H9 (cell line): ENCODE data around the gene RAP1GAP. TPM values are rescaled to one million over a fixed set of nuclear protein-coding genes. Genes with fewer than 3 reads are reported as not detected.

Experiments
- DNase-seq: peaks from one replicate; pipeline ENCODE4 v3.0.0-alpha.2; 2017
- H2AFZ ChIP-seq: one replicate; pipeline ENCODE4 v1.6.1; 2013; ENCODE audit warnings: mild to moderate bottlenecking, low read length, control low read depth, moderate library complexity
- H2AK5ac ChIP-seq: 2 replicates; pipeline ENCODE4 v1.6.1; 2013; ENCODE audit warnings: low read length, control low read depth, mixed read lengths; ENCODE audit not compliant: insufficient read length
- H2BK120ac ChIP-seq: one replicate; pipeline ENCODE4 v1.6.1; 2013; ENCODE audit warnings: low read depth, mild to moderate bottlenecking, low read length, control low read depth, inconsistent platforms; ENCODE audit not compliant: poor library complexity, severe bottlenecking
- H2BK12ac ChIP-seq: 2 replicates; pipeline ENCODE4 v1.6.1; 2013; ENCODE audit warnings: low read length, control low read depth, mixed read lengths, low read depth; ENCODE audit not compliant: insufficient read length
- H2BK15ac ChIP-seq: 2 replicates; pipeline ENCODE4 v1.6.1; 2013; ENCODE audit warnings: low read depth, low read length, control low read depth
- H2BK20ac ChIP-seq: one replicate; pipeline ENCODE4 v1.6.1; 2013; ENCODE audit warnings: low read depth, mild to moderate bottlenecking, low read length, control low read depth, inconsistent platforms; ENCODE audit not compliant: poor library complexity, severe bottlenecking
- H2BK5ac ChIP-seq: 2 replicates; pipeline ENCODE4 v1.6.1; 2013; ENCODE audit warnings: low read length, control low read depth, mixed read lengths; ENCODE audit not compliant: insufficient read length
- H3K14ac ChIP-seq: 2 replicates; pipeline ENCODE4 v1.6.1; 2013; ENCODE audit warnings: low read length, control low read depth; ENCODE audit not compliant: insufficient read depth
- H3K18ac ChIP-seq: 2 replicates; pipeline ENCODE4 v1.6.1; 2013; ENCODE audit warnings: low read depth, mild to moderate bottlenecking, mixed read lengths, low read length, control low read depth; ENCODE audit not compliant: insufficient read length
- H3K23ac ChIP-seq: 2 replicates; pipeline ENCODE4 v1.6.1; 2013; ENCODE audit warnings: low read length, control low read depth, mixed read lengths, low read depth; ENCODE audit not compliant: insufficient read length
- H3K23me2 ChIP-seq: 2 replicates; pipeline ENCODE4 v1.6.1; 2013; ENCODE audit warnings: low read depth, mild to moderate bottlenecking, mixed read lengths, low read length, control low read depth; ENCODE audit not compliant: insufficient read length, poor library complexity, severe bottlenecking
- H3K27ac ChIP-seq: 2 replicates; pipeline ENCODE4 v1.5.1; 2013; ENCODE audit warnings: low read length, control low read depth, mixed read lengths, low read depth; ENCODE audit not compliant: insufficient read length
- H3K27me3 ChIP-seq: 2 replicates; pipeline ENCODE4 v1.6.1; 2013; ENCODE audit warnings: low read length, control low read depth, inconsistent platforms; ENCODE audit not compliant: insufficient read depth
- H3K4ac ChIP-seq: 2 replicates; pipeline ENCODE4 v1.6.1; 2013; ENCODE audit warnings: low read depth, mild to moderate bottlenecking, control low read depth, inconsistent platforms, low read length, moderate library complexity
- H3K4me1 ChIP-seq: 2 replicates; pipeline ENCODE4 v1.6.1; 2013; ENCODE audit warnings: low read length, control low read depth, inconsistent platforms; ENCODE audit not compliant: insufficient read depth
- H3K4me2 ChIP-seq: 2 replicates; pipeline ENCODE4 v1.6.1; 2013; ENCODE audit warnings: low read length, control low read depth, mixed read lengths; ENCODE audit not compliant: insufficient read length, insufficient read depth
- H3K56ac ChIP-seq: 2 replicates; pipeline ENCODE4 v1.6.1; 2013; ENCODE audit warnings: low read depth, mild to moderate bottlenecking, mixed read lengths, low read length, control low read depth; ENCODE audit not compliant: insufficient read length
- H3K79me1 ChIP-seq: 2 replicates; pipeline ENCODE4 v1.6.1; 2013; ENCODE audit warnings: low read depth, mild to moderate bottlenecking, moderate library complexity, low read length, control low read depth, inconsistent platforms; ENCODE audit not compliant: insufficient read depth, poor library complexity, severe bottlenecking
- H3K79me2 ChIP-seq: 2 replicates; pipeline ENCODE4 v1.6.1; 2013; ENCODE audit warnings: low read length, control low read depth, inconsistent platforms; ENCODE audit not compliant: insufficient read depth
- H3K9ac ChIP-seq: 2 replicates; pipeline ENCODE4 v1.6.1; 2013; ENCODE audit warnings: low read length, control low read depth, mixed read lengths; ENCODE audit not compliant: insufficient read length; ENCODE audit errors: extremely low read depth
- H3K9me3 ChIP-seq: one replicate; pipeline ENCODE4 v1.6.1; 2013; ENCODE audit warnings: low read depth, low read length, inconsistent platforms; ENCODE audit not compliant: control insufficient read depth
- H3T11ph ChIP-seq: one replicate; pipeline ENCODE4 v1.6.1; 2013; ENCODE audit warnings: mild to moderate bottlenecking, low read length, control low read depth, inconsistent platforms
- H4K20me1 ChIP-seq: one replicate; pipeline ENCODE4 v1.6.1; 2013; ENCODE audit not compliant: control insufficient read depth, insufficient read length, insufficient read depth
- H4K5ac ChIP-seq: 2 replicates; pipeline ENCODE4 v1.6.1; 2013; ENCODE audit warnings: low read depth, mild to moderate bottlenecking, mixed read lengths, low read length, control low read depth; ENCODE audit not compliant: insufficient read length
- H4K8ac ChIP-seq: replicated peaks from 2 replicates; pipeline ENCODE4 v1.6.1; 2013; ENCODE audit warnings: low read length, control low read depth, mixed read lengths, low read depth; ENCODE audit not compliant: insufficient read length
- H4K91ac ChIP-seq: 2 replicates; pipeline ENCODE4 v1.6.1; 2013; ENCODE audit warnings: low read depth, mild to moderate bottlenecking, moderate library complexity, mixed read lengths, low read length, control low read depth; ENCODE audit not compliant: insufficient read length
- H3K27ac Mint-ChIP-seq, 3 experiments: 2 replicates in 2 of 3; 3 replicates in 1 of 3; pipeline ENCODE4 v1.8.0; 2020 to 2021; ENCODE audit warnings: mixed read lengths in 3 of 3, mild to moderate bottlenecking in 1 of 3, moderate library complexity in 1 of 3
- H3K27me3 Mint-ChIP-seq: 2 replicates; pipeline ENCODE4 v1.8.0; 2021; ENCODE audit warnings: low read depth, mild to moderate bottlenecking, moderate library complexity, mixed read lengths
- H3K36me3 Mint-ChIP-seq, 3 experiments: 2 replicates in 2 of 3; 3 replicates in 1 of 3; pipeline ENCODE4 v1.8.0; 2020 to 2021; ENCODE audit warnings: low read depth in 3 of 3, mixed read lengths in 3 of 3; ENCODE audit not compliant: insufficient read depth in 1 of 3
- H3K4me1 Mint-ChIP-seq, 2 experiments: 2 replicates each; pipeline ENCODE4 v1.8.0; 2020; ENCODE audit warnings: mixed read lengths in 2 of 2
- H3K4me3 Mint-ChIP-seq, 2 experiments: 2 replicates in 1 of 2; 3 replicates in 1 of 2; pipeline ENCODE4 v1.8.0; 2020 to 2021; ENCODE audit warnings: mild to moderate bottlenecking in 2 of 2, mixed read lengths in 2 of 2, moderate library complexity in 1 of 2
- H3K9me3 Mint-ChIP-seq, 2 experiments: 2 replicates in 1 of 2; 3 replicates in 1 of 2; pipeline ENCODE4 v1.8.0; 2020; ENCODE audit warnings: mild to moderate bottlenecking in 2 of 2, mixed read lengths in 2 of 2, moderate library complexity in 1 of 2
- CTCF ChIP-seq: fragments of 200-600 bp; sonication (generic); conservative IDR thresholded peaks from 3 replicates; pipeline ENCODE4 v1.8.0; 2021; ENCODE audit warnings: antibody characterized with exemption, mild to moderate bottlenecking
- WGBS: extraction: QIAGEN DNeasy Blood & Tissue Kit; methylation state at CpG from one replicate; pipeline ENCODE4 v1.1.7; 2013; ENCODE audit warnings: missing lambda C conversion rate, low lambda C conversion rate, mixed read lengths; ENCODE audit not compliant: insufficient read length; ENCODE audit errors: extremely low coverage; 5-methylcytosine and 5-hydroxymethylcytosine counted together
- total RNA-seq: library from RNA; stranded (reverse); gene quantifications from 2 replicates; pipeline ENCODE4 v1.2.1, GENCODE V29; 2021

RAP1GAP gene
- total RNA-seq, 1 experiment from 2014 or later = 7.9 TPM

DNA sequence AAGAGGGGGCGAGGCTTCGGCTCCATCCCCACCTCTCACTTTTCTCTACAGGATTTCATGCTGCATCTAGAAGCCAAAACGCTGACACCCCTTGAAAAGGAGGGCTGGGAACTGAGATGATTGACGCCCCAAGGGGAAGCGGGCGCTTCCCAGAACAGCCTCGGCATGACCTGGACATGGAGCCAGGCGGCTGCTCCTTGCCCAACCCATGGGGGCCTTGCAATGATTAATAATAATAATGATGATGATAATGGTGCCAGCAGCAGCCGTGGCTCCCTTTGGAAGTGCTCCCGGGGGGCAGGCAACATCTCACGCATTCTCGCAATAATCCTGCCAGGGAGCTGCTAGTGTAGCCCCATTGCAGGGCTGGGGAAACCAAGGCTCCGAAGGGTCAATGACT, 78.2 kb downstream of the RAP1GAP start:
- H3K27me3 ChIP-seq = no peaks in the 10 kb centered on the region
- no peak overlapping the region for H3K14ac ChIP-seq
- no peak overlapping the region for H2BK15ac ChIP-seq
- H2BK5ac ChIP-seq = no peak overlapping the region
- DNase-seq = no peak
- no peak overlapping the region for H4K8ac ChIP-seq
- no peak overlapping the region for H3K4me2 ChIP-seq
- no peak overlapping the region for H2BK12ac ChIP-seq
- H2AK5ac ChIP-seq = no peak overlapping the region
- peak overlapping the region in 1 of 3 experiments; percentile 65; a peak in 1 of 7 replicates for H3K27ac Mint-ChIP-seq
- H3K56ac ChIP-seq = no peak overlapping the region
- no peak overlapping the region for H3K4ac ChIP-seq
- H3K9me3 Mint-ChIP-seq = no peaks in the 10 kb centered on the region
- H3K79me2 ChIP-seq = no peaks in the 10 kb centered on the region
- H3K18ac ChIP-seq = no peak overlapping the region
- H3K23me2 ChIP-seq = no peaks in the 10 kb centered on the region
- H3K4me1 ChIP-seq = no peaks in the 10 kb centered on the region
- no peaks in the 10 kb centered on the region for H3K9me3 ChIP-seq
- H3K9ac ChIP-seq = no peak overlapping the region
- H4K91ac ChIP-seq = no peak overlapping the region
- no peaks in the 10 kb centered on the region for H3K36me3 Mint-ChIP-seq
- no peak overlapping the region for H2BK120ac ChIP-seq
- peaks cover 32 to 40% of the 10 kb centered on the region in 2 experiments for H3K4me1 Mint-ChIP-seq
- TF ChIP-seq CTCF = no peak
- no peaks in the 10 kb centered on the region for H4K20me1 ChIP-seq
- H4K5ac ChIP-seq = no peak overlapping the region
- H3T11ph ChIP-seq = no peak overlapping the region
- H3K4me3 Mint-ChIP-seq = no peak overlapping the region; a peak in 1 of 5 replicates
- H2AFZ ChIP-seq = no peak overlapping the region
- H2BK20ac ChIP-seq = no peak overlapping the region
- no peak overlapping the region for H3K27ac ChIP-seq
- H3K79me1 ChIP-seq = no peaks in the 10 kb centered on the region
- no peak overlapping the region for H3K23ac ChIP-seq
- WGBS = no CpG with 5 or more reads among the region's 13 CpGs
- peaks cover 23% of the 10 kb centered on the region for H3K27me3 Mint-ChIP-seq
